Bronchial epithelial cell (primary cell): Measurements from ENCODE around the gene SCN10A. TPM values are rescaled to one million over a fixed set of nuclear protein-coding genes. Genes with fewer than 3 reads are reported as not detected.

Source experiments
- DNase-seq: peaks from one replicate; pipeline ENCODE4 v3.0.0-alpha.2; 2010; ENCODE audit warnings: low read depth
- FAIRE-seq: peaks from 2 replicates; lab custom pipeline; 2011; peaks lifted over from hg19 to GRCh38; lab: Jason Lieb, UNC
- H3K27me3 ChIP-seq: 2 replicates; pipeline ENCODE4 v1.5.1; 2011; ENCODE audit warnings: low read length; ENCODE audit not compliant: control insufficient read depth, insufficient read depth
- H3K36me3 ChIP-seq: 2 replicates; pipeline ENCODE4 v1.5.1; 2011; ENCODE audit warnings: low read length; ENCODE audit not compliant: control insufficient read depth, insufficient read depth
- H3K4me3 ChIP-seq: 2 replicates; pipeline ENCODE4 v1.5.1; 2011; ENCODE audit warnings: mild to moderate bottlenecking, low read depth, low read length, control low read depth
- CTCF ChIP-seq: IDR thresholded peaks from 2 replicates; pipeline ENCODE4 v1.5.1; 2011; ENCODE audit warnings: mild to moderate bottlenecking, moderate library complexity, low read length, control low read depth, inconsistent platforms; ENCODE audit not compliant: insufficient read depth, severe bottlenecking
- total RNA-seq: library from RNA; depleted of rRNA; stranded (reverse); fragments of >200 nt; gene quantifications from 2 replicates; pipeline ENCODE4 v1.2.1, GENCODE V29; 2014

SCN10A gene
- total RNA-seq, 1 donor from 2014 or later, result not detected

GRCh38 chr3:38658841-38659240 lies 157.2 kb downstream of the SCN10A start:
- no peak for FAIRE-seq
- Histone ChIP-seq H3K27me3 (peaks cover 8% of the 10 kb centered on the region), H3K4me3 (no peak overlapping the region), H3K36me3 (no peaks in the 10 kb centered on the region)
- TF ChIP-seq CTCF, result no peak
- no peak for DNase-seq

GRCh38 chr3:38657369-38657768 lies 158.6 kb downstream of the SCN10A start:
- no peak for TF ChIP-seq CTCF
- Histone ChIP-seq H3K36me3 (no peaks in the 10 kb centered on the region), H3K4me3 (no peak overlapping the region), H3K27me3 (peaks cover 8% of the 10 kb centered on the region)
- FAIRE-seq (no peak), DNase-seq (peak; percentile 3)

GRCh38 chr3:38655708-38656300 lies 160.2 kb downstream of the SCN10A start:
- no peak overlapping the region for H3K4me3 ChIP-seq
- H3K36me3 ChIP-seq, result no peaks in the 10 kb centered on the region
- peak; percentile 59 for TF ChIP-seq CTCF
- DNase-seq, result peak; percentile 30
- H3K27me3 ChIP-seq, result peaks cover 8% of the 10 kb centered on the region
- FAIRE-seq, result no peak

GRCh38 chr3:38653685-38654537 lies 162.1 kb downstream of the SCN10A start:
- FAIRE-seq, result no peak
- Histone ChIP-seq H3K4me3 (no peak overlapping the region), H3K36me3 (no peaks in the 10 kb centered on the region), H3K27me3 (peaks cover 9% of the 10 kb centered on the region)
- DNase-seq, result no peak
- no peak for TF ChIP-seq CTCF

GRCh38 chr3:38652934-38653333 lies 163.1 kb downstream of the SCN10A start:
- no peak for FAIRE-seq
- TF ChIP-seq CTCF, result no peak
- peaks cover 17% of the 10 kb centered on the region for H3K27me3 ChIP-seq
- no peaks in the 10 kb centered on the region for H3K36me3 ChIP-seq
- H3K4me3 ChIP-seq, result no peak overlapping the region
- DNase-seq, result no peak
